Activated naive CD8-positive, alpha-beta T cell treated with anti-CD3 and anti-CD28 coated beads for 36 hours (primary cell): ENCODE results near the gene MAP2K4. TPM values are rescaled to one million over a fixed set of nuclear protein-coding genes. Genes with fewer than 3 reads are reported as not detected.

Source experiments
- DNase-seq: peaks from one replicate; pipeline ENCODE4 v3.0.0; 2021
- H3K27ac Mint-ChIP-seq: one replicate; pipeline ENCODE4 v1.8.0; 2022; ENCODE audit warnings: mild to moderate bottlenecking, moderate library complexity, mixed read lengths
- H3K27me3 Mint-ChIP-seq: one replicate; pipeline ENCODE4 v1.8.0; 2022; ENCODE audit warnings: mild to moderate bottlenecking, mixed read lengths
- H3K36me3 Mint-ChIP-seq: one replicate; pipeline ENCODE4 v1.8.0; 2021; ENCODE audit warnings: mild to moderate bottlenecking, mixed read lengths
- H3K4me1 Mint-ChIP-seq: one replicate; pipeline ENCODE4 v1.8.0; 2021; ENCODE audit warnings: mixed read lengths
- H3K4me3 Mint-ChIP-seq: one replicate; pipeline ENCODE4 v1.8.0; 2022; ENCODE audit warnings: mild to moderate bottlenecking, moderate library complexity, mixed read lengths
- H3K9me3 Mint-ChIP-seq: one replicate; pipeline ENCODE4 v1.8.0; 2022; ENCODE audit warnings: mixed read lengths
- total RNA-seq, 2 experiments: library from RNA; stranded (reverse); gene quantifications; one replicate each; pipeline ENCODE4 v1.2.3, GENCODE V29; 2021

The MAP2K4 gene
- total RNA-seq, 2 experiments from 2014 or later: 43.6 to 48.0 TPM

DNA sequence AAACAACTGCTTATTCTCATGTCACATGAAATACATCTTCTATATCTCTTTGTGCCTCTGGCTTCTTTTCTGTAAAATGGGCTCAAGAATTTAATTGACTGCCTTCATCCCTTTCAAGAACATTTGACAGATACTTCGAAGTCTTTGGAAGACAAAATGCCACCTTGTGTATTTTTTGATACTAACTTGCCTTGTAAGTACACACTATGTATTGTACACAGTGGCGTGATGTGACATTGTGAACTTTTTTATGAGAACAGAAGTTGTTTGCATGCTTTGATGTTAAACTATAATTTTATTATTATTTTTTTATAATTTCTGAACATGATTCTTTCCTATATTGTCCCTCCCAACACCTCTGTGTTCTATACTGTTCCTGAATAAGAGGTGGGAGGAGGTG lies 73.7 kb downstream of the MAP2K4 start:
- no peak overlapping the region for H3K27ac Mint-ChIP-seq
- no peak for DNase-seq
- no peaks in the 10 kb centered on the region for H3K27me3 Mint-ChIP-seq
- H3K4me3 Mint-ChIP-seq: no peak overlapping the region
- peaks cover 16% of the 10 kb centered on the region for H3K4me1 Mint-ChIP-seq
- H3K9me3 Mint-ChIP-seq: no peaks in the 10 kb centered on the region
- H3K36me3 Mint-ChIP-seq: peaks cover 37% of the 10 kb centered on the region

DNA sequence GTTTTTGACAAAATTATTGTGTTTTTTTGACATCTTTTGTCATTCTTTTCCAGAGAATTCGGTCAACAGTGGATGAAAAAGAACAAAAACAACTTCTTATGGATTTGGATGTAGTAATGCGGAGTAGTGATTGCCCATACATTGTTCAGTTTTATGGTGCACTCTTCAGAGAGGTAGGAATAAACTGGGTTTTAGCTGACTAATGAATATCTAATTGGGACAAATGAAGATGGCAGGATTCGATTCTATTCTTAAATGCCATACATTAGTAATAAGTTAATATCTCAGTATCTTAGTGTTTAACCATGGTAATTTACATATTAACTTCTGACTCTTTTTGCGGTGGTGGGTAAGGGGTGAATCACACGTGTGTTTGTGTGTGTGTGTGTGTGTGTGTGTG lies 74.8 kb downstream of the MAP2K4 start:
- no peak overlapping the region for H3K27ac Mint-ChIP-seq
- H3K9me3 Mint-ChIP-seq: no peaks in the 10 kb centered on the region
- peaks cover 35% of the 10 kb centered on the region for H3K36me3 Mint-ChIP-seq
- DNase-seq: no peak
- H3K4me1 Mint-ChIP-seq: peaks cover 12% of the 10 kb centered on the region
- no peaks in the 10 kb centered on the region for H3K27me3 Mint-ChIP-seq
- no peak overlapping the region for H3K4me3 Mint-ChIP-seq

DNA sequence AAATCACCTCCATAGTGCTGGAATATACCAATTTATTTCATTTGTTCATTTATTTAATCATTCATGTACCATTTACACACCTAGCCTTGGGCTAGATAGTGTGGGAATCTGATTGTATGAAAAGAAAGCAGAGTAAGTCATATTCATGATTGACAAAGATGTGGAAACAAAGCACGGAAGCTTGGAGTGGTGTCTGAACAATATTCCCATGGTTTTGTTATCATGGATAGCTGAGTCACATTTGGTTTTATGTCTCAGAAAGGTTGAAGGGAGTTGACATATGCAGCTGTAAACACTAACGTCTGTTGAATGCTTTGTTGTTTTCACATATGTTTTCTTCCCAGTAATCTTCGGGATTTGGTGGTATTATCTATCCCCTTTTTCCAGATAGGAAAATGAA lies 76.6 kb downstream of the MAP2K4 start:
- Mint-ChIP-seq H3K4me1 (peaks cover 10% of the 10 kb centered on the region), H3K27me3 (no peaks in the 10 kb centered on the region), H3K27ac (no peak overlapping the region), H3K4me3 (no peak overlapping the region), H3K9me3 (no peaks in the 10 kb centered on the region), H3K36me3 (peaks cover 41% of the 10 kb centered on the region)
- no peak for DNase-seq

DNA sequence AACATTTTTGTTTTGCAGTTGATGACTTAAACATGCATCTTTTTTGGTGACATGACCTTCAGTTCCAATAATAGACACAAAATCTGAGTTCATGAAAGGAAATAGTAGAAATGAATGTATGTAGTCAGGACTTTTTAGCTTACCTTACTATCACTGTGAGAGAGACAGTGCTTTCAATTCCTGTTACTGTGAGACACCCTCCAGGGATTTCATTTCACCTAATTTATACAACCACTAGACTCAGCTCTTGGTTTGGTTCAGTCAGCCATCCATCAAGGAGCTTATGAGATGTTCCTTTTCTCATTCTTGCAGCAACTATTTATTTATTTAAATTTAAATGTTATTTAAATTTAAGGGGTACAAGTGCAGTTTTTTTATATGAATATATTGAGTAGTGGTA lies 77.9 kb downstream of the MAP2K4 start:
- peaks cover 44% of the 10 kb centered on the region for H3K36me3 Mint-ChIP-seq
- no peaks in the 10 kb centered on the region for H3K27me3 Mint-ChIP-seq
- H3K4me1 Mint-ChIP-seq: peaks cover 6% of the 10 kb centered on the region
- no peak for DNase-seq
- no peaks in the 10 kb centered on the region for H3K9me3 Mint-ChIP-seq
- H3K27ac Mint-ChIP-seq: no peak overlapping the region
- H3K4me3 Mint-ChIP-seq: no peak overlapping the region

DNA sequence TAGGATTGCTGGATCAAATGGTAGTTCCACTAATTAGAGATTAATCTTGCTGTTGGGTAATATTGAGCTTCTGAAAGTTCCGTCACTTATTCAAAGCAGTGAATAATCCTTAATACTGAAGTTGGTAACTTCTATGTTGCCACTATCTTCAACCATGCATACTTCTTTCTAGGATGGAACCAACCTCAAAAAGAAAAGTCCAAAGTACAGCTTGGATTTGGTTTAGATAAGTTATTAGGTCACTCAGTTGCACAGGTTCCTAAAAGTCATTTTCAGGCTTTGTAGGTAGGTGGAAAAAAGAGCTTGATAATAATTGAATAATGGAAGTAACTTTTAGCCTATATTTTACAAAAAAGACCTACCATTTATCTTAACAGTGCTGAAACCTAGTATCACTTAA lies 78.7 kb downstream of the MAP2K4 start:
- no peak for DNase-seq
- no peak overlapping the region for H3K4me3 Mint-ChIP-seq
- H3K9me3 Mint-ChIP-seq: no peaks in the 10 kb centered on the region
- H3K27ac Mint-ChIP-seq: no peak overlapping the region
- no peaks in the 10 kb centered on the region for H3K27me3 Mint-ChIP-seq
- peaks cover 44% of the 10 kb centered on the region for H3K36me3 Mint-ChIP-seq
- H3K4me1 Mint-ChIP-seq: peaks cover 6% of the 10 kb centered on the region

DNA sequence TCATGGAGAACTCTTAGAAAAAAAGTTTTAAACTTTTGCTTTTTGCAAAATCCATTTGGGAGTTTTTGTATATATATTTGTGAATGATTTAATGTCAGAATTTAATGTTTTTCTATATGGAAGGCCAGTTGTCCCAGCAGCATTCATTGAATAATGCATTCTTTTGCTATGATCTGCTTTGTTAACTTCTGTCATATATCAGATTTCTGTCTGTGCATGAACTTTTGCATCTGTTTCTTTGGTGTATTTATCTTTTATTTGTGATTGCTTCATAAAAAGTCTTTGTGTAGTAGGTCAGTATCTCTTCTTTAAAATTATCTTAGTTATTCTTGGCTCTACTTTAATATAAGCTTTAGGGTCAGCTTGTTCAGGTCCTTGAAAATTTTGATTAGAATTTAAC lies 84.2 kb downstream of the MAP2K4 start:
- no peak overlapping the region for H3K27ac Mint-ChIP-seq
- no peak overlapping the region for H3K4me3 Mint-ChIP-seq
- H3K36me3 Mint-ChIP-seq: peaks cover 28% of the 10 kb centered on the region
- no peak for DNase-seq
- H3K9me3 Mint-ChIP-seq: no peaks in the 10 kb centered on the region
- no peaks in the 10 kb centered on the region for H3K27me3 Mint-ChIP-seq
- H3K4me1 Mint-ChIP-seq: peaks cover 8% of the 10 kb centered on the region

DNA sequence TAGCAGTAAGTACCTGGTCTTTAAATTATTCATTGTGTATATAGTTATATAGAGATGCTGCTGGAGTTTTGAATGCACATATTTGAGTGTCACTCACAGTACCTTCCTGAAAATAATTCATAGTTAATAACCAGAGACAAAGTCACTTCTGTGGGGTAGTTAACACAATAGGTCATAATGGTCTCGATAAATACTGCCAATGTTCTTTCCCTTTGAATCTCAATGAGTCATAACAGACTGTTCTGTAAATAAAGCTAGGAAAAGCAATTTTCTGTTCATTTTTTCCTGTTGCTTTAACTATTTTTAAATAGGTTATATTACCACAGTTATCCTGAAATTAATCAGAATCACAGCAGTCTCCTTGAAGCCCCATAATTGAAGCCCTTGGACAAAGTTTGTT lies 87.2 kb downstream of the MAP2K4 start:
- H3K27ac Mint-ChIP-seq: no peak overlapping the region
- H3K9me3 Mint-ChIP-seq: no peaks in the 10 kb centered on the region
- H3K4me1 Mint-ChIP-seq: peaks cover 4% of the 10 kb centered on the region
- no peak for DNase-seq
- peaks cover 24% of the 10 kb centered on the region for H3K36me3 Mint-ChIP-seq
- no peak overlapping the region for H3K4me3 Mint-ChIP-seq
- H3K27me3 Mint-ChIP-seq: no peaks in the 10 kb centered on the region

DNA sequence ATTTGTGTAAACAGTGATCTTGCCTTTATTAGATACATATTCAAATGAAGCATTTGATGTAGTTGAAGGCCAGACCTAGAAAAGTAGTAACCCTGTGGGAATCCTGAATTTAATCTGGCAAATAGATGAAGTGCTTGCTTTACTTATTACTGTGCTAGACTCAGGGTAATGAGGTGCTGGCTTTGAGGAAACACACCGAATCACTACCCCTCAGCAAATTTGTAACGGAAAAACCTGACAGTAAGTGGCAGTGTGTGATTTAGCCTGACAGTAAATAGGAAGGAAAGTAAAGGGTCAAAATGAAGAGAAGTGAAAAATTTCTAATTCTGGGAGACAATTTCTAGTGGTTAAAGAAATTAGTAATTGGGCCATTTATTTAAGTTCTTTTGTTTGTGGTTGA lies 90.2 kb downstream of the MAP2K4 start:
- Mint-ChIP-seq H3K4me1 (peaks cover 2% of the 10 kb centered on the region), H3K36me3 (peaks cover 40% of the 10 kb centered on the region), H3K4me3 (no peak overlapping the region), H3K27me3 (no peaks in the 10 kb centered on the region), H3K9me3 (no peaks in the 10 kb centered on the region), H3K27ac (no peak overlapping the region)
- no peak for DNase-seq

DNA sequence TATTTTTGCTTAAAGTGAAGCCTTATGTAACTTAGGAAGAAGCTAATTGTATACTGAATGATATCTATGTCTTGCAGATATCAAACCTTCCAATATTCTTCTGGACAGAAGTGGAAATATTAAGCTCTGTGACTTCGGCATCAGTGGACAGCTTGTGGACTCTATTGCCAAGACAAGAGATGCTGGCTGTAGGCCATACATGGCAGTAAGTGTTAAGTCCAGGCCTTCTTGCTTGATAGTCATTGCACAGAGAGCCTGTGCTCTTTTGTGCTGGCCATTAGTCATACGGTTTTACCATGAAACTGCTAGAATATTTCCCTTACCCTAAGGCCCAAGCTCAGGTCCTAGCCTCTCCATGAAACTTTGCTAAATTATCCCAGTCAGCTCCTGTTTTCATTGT lies 92.5 kb downstream of the MAP2K4 start:
- no peaks in the 10 kb centered on the region for H3K27me3 Mint-ChIP-seq
- H3K4me3 Mint-ChIP-seq: no peak overlapping the region
- H3K9me3 Mint-ChIP-seq: no peaks in the 10 kb centered on the region
- peaks cover 58% of the 10 kb centered on the region for H3K36me3 Mint-ChIP-seq
- no peaks in the 10 kb centered on the region for H3K4me1 Mint-ChIP-seq
- no peak for DNase-seq
- H3K27ac Mint-ChIP-seq: no peak overlapping the region

DNA sequence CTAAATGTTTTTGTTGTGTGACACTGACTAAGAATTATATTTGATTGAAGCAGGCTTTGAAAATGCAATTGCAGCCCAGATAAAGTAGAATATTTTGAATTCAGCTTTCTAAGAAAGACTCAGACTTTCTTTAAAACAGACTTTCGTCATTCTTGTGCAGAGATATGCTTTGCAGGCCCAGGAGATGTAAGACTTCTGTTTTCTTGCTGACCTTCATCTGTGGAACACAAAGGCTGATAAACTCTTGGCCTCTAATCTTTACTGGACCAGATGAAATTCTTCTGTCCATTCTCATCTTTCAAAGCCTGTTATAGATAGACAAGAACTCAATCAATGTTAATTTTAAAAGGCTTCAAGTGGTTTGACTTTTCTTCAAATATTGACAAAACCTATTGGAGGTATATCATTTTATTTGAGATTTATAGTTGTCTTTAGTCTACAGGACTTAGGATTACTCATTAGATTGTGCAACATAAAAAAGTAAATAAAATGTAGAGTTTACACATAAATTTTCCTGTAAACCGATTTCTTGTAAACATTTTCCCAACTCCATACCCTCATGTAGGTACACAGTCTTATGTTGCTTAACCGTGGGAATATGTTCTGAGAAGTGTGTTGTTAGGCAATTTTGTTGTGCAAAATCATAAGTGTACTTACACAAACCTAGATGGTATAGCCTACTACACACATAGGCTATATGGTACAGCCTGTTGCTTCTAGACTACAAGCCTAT lies 94.2 kb downstream of the MAP2K4 start:
- Mint-ChIP-seq H3K27me3 (no peaks in the 10 kb centered on the region), H3K4me3 (no peak overlapping the region), H3K27ac (no peak overlapping the region), H3K9me3 (no peaks in the 10 kb centered on the region), H3K36me3 (peaks cover 68% of the 10 kb centered on the region), H3K4me1 (no peaks in the 10 kb centered on the region)
- no peak for DNase-seq

DNA sequence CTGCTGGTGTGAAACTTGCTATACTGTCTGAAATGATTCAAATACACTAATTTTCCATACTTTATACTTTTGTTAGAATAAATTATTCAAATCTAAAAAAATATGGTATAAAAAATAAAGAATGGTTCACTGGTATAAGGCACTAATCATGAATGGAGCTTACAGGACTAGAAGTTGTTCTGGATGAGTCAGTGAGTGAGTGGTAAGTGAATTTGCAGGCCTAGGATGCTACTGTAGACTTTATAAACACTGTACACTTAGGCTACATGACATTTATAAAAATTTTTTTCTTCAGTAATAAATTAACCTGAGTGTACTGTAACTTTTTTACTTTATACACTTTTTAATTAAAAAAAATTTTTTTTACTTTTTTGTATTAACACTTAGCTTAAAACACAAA lies 95.5 kb downstream of the MAP2K4 start:
- Mint-ChIP-seq H3K9me3 (no peaks in the 10 kb centered on the region), H3K36me3 (peaks cover 66% of the 10 kb centered on the region), H3K27ac (no peak overlapping the region), H3K27me3 (no peaks in the 10 kb centered on the region), H3K4me1 (no peaks in the 10 kb centered on the region), H3K4me3 (no peak overlapping the region)
- no peak for DNase-seq

DNA sequence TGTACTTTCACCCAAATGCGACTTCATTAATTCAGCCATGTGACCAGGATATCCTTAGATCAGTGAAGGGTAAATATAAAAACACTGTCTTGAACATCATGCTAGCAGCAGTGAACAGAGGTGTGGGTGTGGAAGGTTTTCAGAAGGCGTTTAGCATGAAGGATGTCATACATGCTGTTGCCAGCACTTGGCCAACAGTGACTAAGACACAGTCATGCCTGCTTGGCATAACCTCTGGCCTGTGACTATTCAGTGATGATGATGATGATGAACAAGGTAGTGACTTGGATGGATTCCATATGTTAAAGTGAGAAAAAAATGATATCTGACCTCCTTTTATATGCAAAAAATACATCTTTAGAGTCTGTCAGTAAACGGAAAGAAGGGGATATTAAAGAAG lies 97.9 kb downstream of the MAP2K4 start:
- H3K4me1 Mint-ChIP-seq: no peaks in the 10 kb centered on the region
- no peak overlapping the region for H3K27ac Mint-ChIP-seq
- no peak for DNase-seq
- H3K9me3 Mint-ChIP-seq: no peaks in the 10 kb centered on the region
- H3K4me3 Mint-ChIP-seq: no peak overlapping the region
- H3K36me3 Mint-ChIP-seq: peaks cover 56% of the 10 kb centered on the region
- H3K27me3 Mint-ChIP-seq: no peaks in the 10 kb centered on the region

DNA sequence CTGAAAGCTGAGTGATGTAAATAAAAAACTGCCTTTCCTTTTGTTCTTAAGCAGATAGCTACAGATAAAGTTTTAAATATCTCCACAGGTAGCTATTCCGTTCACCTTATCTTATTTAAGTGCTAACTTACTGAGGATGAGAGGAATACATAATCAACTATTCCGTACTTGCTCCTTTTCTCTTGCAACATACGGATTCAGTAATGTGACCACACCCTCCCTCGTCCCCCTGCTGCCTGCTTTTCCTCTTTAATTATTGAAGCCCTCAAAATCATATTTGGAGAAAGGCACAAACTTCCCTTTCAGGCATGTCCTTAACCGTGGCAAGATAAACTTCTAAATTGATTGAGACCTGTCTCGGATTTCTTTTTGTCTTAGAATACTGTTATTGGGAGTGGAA lies 101.4 kb downstream of the MAP2K4 start:
- no peak for DNase-seq
- H3K4me1 Mint-ChIP-seq: no peaks in the 10 kb centered on the region
- H3K27ac Mint-ChIP-seq: no peak overlapping the region
- no peak overlapping the region for H3K4me3 Mint-ChIP-seq
- H3K36me3 Mint-ChIP-seq: peaks cover 65% of the 10 kb centered on the region
- no peaks in the 10 kb centered on the region for H3K9me3 Mint-ChIP-seq
- H3K27me3 Mint-ChIP-seq: no peaks in the 10 kb centered on the region

DNA sequence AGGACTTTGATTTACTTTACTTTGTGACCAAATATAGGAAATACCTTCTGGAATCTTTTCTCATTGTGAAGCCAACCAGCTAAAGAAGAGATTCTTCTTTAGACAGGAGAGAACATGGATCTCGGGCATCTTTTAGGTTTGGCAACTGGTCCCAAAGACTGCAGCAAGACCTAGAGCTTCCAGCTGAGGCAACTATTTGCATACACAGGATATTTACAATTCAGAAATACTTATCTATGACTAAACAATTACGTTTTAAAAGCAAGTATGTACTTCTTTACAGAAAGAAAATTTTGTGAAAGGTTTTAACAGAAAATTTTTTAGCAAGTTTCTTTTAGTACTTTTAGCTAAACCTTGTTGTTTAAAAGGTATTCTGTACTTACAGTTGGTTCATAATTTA lies 106.5 kb downstream of the MAP2K4 start:
- Mint-ChIP-seq H3K36me3 (peaks cover 66% of the 10 kb centered on the region), H3K27me3 (no peaks in the 10 kb centered on the region), H3K4me1 (no peaks in the 10 kb centered on the region), H3K9me3 (no peaks in the 10 kb centered on the region), H3K4me3 (no peak overlapping the region), H3K27ac (no peak overlapping the region)
- no peak for DNase-seq

DNA sequence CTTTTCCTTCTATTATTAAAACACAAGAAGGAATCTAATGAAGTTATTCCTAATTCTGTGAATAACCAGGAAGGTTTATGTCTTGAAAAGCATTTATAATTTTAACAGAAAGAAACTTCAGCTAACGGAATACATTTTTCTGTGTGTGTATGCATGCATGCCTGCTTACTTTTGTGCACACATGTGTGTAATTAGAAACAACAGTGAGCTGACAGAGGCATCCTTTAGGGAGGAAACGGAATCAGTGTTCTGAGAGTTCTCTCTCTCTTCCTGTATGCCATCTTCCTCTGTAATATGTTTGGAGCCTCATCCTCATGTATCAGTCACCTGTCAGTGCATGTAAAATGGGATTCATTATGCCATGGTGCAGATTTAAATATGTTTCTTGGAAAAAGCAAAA lies 107.0 kb downstream of the MAP2K4 start:
- H3K36me3 Mint-ChIP-seq: peaks cover 71% of the 10 kb centered on the region
- no peak overlapping the region for H3K27ac Mint-ChIP-seq
- no peaks in the 10 kb centered on the region for H3K9me3 Mint-ChIP-seq
- no peaks in the 10 kb centered on the region for H3K4me1 Mint-ChIP-seq
- no peak overlapping the region for H3K4me3 Mint-ChIP-seq
- DNase-seq: no peak
- no peaks in the 10 kb centered on the region for H3K27me3 Mint-ChIP-seq

DNA sequence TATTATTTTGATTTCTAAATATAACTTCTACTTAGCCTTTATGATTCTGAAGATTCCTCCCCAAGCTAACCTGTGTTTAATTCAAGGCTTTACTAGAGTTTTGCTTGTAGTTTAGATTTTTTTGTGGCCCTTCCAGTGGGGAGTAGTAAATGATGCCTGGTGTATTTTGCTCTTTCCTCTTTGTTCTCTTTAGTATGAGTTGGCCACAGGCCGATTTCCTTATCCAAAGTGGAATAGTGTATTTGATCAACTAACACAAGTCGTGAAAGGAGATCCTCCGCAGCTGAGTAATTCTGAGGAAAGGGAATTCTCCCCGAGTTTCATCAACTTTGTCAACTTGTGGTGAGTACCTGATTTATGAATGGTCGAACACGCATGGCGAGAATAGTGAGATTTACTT lies 108.3 kb downstream of the MAP2K4 start:
- no peak overlapping the region for H3K4me3 Mint-ChIP-seq
- H3K27ac Mint-ChIP-seq: no peak overlapping the region
- no peak for DNase-seq
- H3K4me1 Mint-ChIP-seq: no peaks in the 10 kb centered on the region
- peaks cover 72% of the 10 kb centered on the region for H3K36me3 Mint-ChIP-seq
- no peaks in the 10 kb centered on the region for H3K27me3 Mint-ChIP-seq
- H3K9me3 Mint-ChIP-seq: no peaks in the 10 kb centered on the region
